Measurements from ENCODE around the gene UNC79. TPM values are rescaled to one million over a fixed set of nuclear protein-coding genes. Genes with fewer than 3 reads are reported as not detected.

UNC79 gene
- total RNA-seq, 4 donors from 2014 or later: 0.33 to 0.73 (median 0.51) TPM

DNA sequence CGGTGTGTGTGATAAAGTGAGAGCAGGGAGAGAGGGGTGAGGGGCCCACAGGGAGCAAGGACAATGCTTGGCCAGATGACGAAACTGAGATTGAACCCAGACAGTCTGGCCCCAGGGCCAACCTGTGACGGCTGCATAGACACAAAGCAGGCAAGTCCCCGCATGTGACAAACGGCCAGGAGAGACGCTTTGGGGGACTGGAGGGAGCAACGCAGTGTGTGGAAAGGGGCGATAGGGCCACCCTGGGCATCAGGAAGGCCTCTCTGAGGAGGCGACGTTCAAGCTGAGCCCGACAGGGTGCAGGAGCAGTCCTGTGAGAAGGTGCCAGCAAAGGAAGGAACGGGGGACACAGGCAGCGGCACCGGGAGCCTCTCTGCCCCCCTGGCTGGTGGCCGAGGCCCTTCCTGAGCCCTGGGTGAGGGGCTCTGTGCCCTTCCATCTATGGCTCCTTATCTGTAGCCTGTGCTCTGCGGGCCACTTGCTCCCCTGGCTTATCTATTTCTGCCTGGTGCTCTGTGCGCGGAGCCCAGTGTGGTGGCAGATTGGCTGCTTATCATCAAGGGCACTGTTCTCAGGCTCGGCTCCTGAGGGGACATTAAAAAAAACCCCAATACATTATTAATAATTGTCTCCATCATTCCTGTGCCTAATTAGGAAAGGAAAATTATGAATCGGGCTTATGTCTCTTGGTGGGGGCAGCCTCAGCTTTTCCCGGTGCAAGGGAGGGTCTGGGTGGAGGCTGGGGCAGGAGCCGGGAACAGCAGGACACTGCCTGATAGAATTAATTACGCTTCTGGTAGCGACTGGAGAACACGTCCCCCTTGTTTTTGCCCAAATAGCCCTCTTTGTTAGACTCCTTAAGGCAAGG lies 317.7 kb downstream of the UNC79 start:
- no peaks in the 10 kb centered on the region for H3K4me1 ChIP-seq
- intact Hi-C loops (cut with DNase I; ENCODE audit: low total_unique reads) (no loop called here), in situ Hi-C loops (cut with MboI; ENCODE audit: low sequenced_read_pairs in 4 of 4) (no loop called here)
- no peaks in the 10 kb centered on the region for H3K27me3 ChIP-seq
- no peaks in the 10 kb centered on the region for H3K36me3 ChIP-seq
- no peak overlapping the region for H3K4me3 ChIP-seq
- ATAC-seq (no peak), DNase-seq (no peak)
- no peak overlapping the region for H3K27ac ChIP-seq
- no peaks in the 10 kb centered on the region for H3K9me3 ChIP-seq
- no peak for TF ChIP-seq POLR2A (IDR thresholded peaks at IDR 0.05)
- TF ChIP-seq, protein P1, sequence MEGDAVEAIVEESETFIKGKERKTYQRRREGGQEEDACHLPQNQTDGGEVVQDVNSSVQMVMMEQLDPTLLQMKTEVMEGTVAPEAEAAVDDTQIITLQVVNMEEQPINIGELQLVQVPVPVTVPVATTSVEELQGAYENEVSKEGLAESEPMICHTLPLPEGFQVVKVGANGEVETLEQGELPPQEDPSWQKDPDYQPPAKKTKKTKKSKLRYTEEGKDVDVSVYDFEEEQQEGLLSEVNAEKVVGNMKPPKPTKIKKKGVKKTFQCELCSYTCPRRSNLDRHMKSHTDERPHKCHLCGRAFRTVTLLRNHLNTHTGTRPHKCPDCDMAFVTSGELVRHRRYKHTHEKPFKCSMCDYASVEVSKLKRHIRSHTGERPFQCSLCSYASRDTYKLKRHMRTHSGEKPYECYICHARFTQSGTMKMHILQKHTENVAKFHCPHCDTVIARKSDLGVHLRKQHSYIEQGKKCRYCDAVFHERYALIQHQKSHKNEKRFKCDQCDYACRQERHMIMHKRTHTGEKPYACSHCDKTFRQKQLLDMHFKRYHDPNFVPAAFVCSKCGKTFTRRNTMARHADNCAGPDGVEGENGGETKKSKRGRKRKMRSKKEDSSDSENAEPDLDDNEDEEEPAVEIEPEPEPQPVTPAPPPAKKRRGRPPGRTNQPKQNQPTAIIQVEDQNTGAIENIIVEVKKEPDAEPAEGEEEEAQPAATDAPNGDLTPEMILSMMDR (IDR thresholded peaks at IDR 0.05 in 4 of 5, conservative IDR thresholded peaks at IDR 0.05 in 1 of 5): no peak

DNA sequence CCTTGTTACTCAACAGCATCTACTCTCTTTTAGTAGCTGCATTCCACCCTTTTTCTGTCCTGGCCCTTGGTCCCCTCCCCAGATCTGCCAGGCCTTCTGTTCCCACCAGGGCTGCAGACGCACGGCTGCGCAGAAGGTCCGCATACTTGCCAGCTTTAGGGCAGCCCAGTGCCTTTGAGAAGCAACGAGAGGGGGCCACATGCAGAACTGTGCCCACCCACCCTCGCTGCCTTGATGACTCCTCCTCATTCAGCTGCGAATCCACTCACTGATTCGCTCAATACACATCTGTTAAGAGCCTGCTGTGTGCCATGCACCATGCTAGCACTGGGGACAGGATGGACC lies 318.3 kb downstream of the UNC79 start:
- no peak for ATAC-seq
- Histone ChIP-seq H3K9me3 (no peaks in the 10 kb centered on the region), H3K4me1 (no peaks in the 10 kb centered on the region), H3K27ac (no peak overlapping the region), H3K4me3 (no peak overlapping the region), H3K27me3 (no peaks in the 10 kb centered on the region), H3K36me3 (no peaks in the 10 kb centered on the region)
- in situ Hi-C loops (cut with MboI; ENCODE audit: low sequenced_read_pairs in 4 of 4) (no loop called here), intact Hi-C loops (cut with DNase I; ENCODE audit: low total_unique reads) (no loop called here)
- no peak for DNase-seq
- no peak for TF ChIP-seq POLR2A (IDR thresholded peaks at IDR 0.05)
- TF ChIP-seq, protein P1 (IDR thresholded peaks at IDR 0.05 in 4 of 5, conservative IDR thresholded peaks at IDR 0.05 in 1 of 5): no peak

DNA sequence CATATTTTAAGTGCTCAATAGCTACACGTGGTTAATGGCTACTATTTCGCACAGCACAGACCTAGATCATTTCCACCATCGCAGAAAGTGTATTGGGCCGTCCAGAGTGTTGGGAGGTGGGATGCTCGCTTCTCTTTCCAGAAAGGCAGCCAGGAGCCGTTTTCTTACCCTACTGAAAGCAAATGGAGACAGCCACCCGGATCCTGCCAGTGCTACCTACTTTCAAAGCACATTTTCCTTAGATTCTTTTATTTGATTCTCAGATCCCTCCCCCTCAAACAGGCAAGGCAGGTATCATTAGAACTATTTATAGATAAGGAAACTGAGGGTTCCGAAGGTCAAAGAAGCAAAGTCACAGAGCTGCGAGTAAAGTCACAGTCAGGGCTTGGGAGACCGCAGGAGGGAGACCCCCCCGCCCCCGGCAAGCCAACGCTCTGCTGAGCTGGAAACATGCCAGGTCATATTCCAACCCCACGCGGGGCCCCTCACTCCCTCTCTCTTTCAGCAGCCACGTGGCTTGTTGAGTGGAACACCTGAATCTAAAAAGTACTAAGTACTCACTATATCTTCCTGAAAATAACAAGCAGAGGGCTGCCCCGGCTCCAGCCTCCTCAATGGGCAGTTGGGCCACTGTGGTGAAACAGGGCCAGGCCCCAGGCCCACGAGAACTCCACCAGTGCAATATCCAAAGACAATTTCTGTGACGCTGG lies 321.4 kb downstream of the UNC79 start:
- H3K27me3 ChIP-seq: no peaks in the 10 kb centered on the region
- H3K36me3 ChIP-seq: no peaks in the 10 kb centered on the region
- in situ Hi-C loops (cut with MboI; ENCODE audit: low sequenced_read_pairs in 4 of 4): no loop called here
- no peaks in the 10 kb centered on the region for H3K9me3 ChIP-seq
- no peak overlapping the region for H3K4me3 ChIP-seq
- H3K4me1 ChIP-seq: no peaks in the 10 kb centered on the region
- no peak for ATAC-seq
- TF ChIP-seq, protein P1 (IDR thresholded peaks at IDR 0.05 in 4 of 5, conservative IDR thresholded peaks at IDR 0.05 in 1 of 5): no peak
- no peak for TF ChIP-seq POLR2A (IDR thresholded peaks at IDR 0.05)
- no peak for DNase-seq
- intact Hi-C loops (cut with DNase I; ENCODE audit: low total_unique reads): no loop called here
- H3K27ac ChIP-seq: no peak overlapping the region

DNA sequence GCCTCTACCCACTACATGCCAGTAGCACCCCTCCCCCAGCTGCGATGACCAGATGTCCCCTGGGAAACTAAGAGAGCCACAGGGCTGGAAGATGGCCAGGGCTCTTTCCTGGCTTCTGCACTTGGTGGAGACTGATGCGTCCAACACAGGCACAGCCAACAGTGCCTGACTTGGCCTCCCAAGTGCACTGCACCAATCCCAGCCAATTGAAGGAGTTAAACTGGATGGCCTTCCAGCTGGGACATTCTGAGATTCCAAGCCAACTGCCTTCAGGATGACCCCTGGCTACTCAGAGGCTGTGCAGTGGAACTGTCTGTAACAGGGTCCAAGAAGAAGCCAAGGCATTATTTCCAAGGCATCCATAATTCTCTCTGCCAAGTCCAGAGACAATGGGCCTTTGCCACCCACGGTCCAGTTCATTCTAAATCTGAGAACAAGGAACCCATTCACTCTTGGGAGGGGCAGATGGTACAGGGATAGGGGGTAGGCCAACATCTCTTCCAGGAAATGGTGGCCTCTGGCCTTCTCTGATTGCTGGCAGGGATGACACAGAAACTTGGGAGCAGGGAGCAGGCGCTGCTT lies 322.3 kb downstream of the UNC79 start:
- TF ChIP-seq POLR2A (IDR thresholded peaks at IDR 0.05): no peak
- TF ChIP-seq, protein P1 (IDR thresholded peaks at IDR 0.05 in 4 of 5, conservative IDR thresholded peaks at IDR 0.05 in 1 of 5): no peak
- Histone ChIP-seq H3K36me3 (no peaks in the 10 kb centered on the region), H3K9me3 (no peaks in the 10 kb centered on the region), H3K27ac (no peak overlapping the region), H3K4me1 (no peaks in the 10 kb centered on the region), H3K4me3 (no peak overlapping the region), H3K27me3 (no peaks in the 10 kb centered on the region)
- DNase-seq: no peak
- intact Hi-C loops (cut with DNase I; ENCODE audit: low total_unique reads) (no loop called here), in situ Hi-C loops (cut with MboI; ENCODE audit: low sequenced_read_pairs in 4 of 4) (no loop called here)
- ATAC-seq: no peak

Measured in gastrocnemius medialis (tissue), 4 donors.